GM12801 (cell line): ENCODE data around the gene ADRA2C.

Experiments
- TF ChIP-seq, protein P1 (sequence below): IDR thresholded peaks from one replicate; pipeline ENCODE4 v1.5.1; 2011; ENCODE audit warnings: control low read depth; ENCODE audit not compliant: insufficient read length; ENCODE audit errors: extremely low read depth

ADRA2C gene

GRCh38 chr4:3744901-3745300 is 21.3 kb upstream of the ADRA2C start:
- TF ChIP-seq, protein P1, sequence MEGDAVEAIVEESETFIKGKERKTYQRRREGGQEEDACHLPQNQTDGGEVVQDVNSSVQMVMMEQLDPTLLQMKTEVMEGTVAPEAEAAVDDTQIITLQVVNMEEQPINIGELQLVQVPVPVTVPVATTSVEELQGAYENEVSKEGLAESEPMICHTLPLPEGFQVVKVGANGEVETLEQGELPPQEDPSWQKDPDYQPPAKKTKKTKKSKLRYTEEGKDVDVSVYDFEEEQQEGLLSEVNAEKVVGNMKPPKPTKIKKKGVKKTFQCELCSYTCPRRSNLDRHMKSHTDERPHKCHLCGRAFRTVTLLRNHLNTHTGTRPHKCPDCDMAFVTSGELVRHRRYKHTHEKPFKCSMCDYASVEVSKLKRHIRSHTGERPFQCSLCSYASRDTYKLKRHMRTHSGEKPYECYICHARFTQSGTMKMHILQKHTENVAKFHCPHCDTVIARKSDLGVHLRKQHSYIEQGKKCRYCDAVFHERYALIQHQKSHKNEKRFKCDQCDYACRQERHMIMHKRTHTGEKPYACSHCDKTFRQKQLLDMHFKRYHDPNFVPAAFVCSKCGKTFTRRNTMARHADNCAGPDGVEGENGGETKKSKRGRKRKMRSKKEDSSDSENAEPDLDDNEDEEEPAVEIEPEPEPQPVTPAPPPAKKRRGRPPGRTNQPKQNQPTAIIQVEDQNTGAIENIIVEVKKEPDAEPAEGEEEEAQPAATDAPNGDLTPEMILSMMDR: no peak

DNA sequence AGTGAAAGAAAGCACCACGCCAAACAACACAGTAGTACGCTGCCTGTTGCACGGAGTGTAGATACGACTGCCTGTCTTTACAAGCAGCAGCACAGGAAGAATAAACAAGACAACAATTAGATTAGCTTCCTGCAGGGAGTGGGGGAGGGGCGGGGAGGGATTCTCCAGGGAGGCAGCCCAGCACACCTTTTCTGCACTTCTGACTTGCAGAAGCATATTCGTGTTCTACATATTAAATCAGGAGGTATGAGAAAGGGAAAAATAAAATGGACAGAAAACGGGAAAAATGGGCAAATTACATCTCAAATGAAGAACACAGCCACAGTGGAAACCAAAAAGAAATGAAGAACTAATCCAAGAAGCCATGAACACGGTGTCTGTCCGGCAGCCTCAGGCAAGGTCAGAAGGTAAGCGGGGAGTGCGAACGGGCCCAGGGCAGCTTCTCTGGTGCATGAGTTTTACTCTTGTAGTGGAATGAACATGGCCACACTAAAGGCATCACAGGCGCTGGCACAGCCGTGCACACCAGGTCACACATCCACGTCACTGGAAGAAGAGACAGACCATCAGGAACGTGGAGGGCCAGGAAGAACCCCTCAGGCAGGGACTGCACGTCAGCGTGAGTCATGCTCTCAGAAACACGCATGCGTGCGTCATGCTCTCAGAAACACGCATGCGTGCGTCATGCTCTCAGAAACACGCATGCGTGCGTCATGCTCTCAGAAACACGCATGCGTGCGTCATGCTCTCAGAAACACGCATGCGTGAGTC is 20.1 kb upstream of the ADRA2C start:
- TF ChIP-seq, protein P1: no peak

GRCh38 chr4:3746701-3747580 is 19.2 kb upstream of the ADRA2C start:
- TF ChIP-seq, protein P1: no peak

DNA sequence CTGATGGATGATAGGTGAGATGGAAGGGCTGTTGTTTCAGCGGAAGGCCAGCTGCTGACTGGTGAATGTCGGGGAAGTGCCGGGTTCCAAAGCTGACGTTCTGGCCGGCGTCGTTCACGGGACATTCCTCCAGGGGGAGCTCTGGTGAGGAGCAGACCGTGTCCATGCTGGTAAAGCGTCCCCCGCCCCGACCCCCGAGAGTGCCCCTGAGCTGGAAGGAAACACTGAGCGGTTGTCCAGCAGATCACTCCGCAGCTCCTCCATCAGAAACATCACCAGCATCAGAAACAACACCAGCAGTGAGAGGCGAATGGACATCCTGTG is 18.6 kb upstream of the ADRA2C start:
- TF ChIP-seq, protein P1: no peak

DNA sequence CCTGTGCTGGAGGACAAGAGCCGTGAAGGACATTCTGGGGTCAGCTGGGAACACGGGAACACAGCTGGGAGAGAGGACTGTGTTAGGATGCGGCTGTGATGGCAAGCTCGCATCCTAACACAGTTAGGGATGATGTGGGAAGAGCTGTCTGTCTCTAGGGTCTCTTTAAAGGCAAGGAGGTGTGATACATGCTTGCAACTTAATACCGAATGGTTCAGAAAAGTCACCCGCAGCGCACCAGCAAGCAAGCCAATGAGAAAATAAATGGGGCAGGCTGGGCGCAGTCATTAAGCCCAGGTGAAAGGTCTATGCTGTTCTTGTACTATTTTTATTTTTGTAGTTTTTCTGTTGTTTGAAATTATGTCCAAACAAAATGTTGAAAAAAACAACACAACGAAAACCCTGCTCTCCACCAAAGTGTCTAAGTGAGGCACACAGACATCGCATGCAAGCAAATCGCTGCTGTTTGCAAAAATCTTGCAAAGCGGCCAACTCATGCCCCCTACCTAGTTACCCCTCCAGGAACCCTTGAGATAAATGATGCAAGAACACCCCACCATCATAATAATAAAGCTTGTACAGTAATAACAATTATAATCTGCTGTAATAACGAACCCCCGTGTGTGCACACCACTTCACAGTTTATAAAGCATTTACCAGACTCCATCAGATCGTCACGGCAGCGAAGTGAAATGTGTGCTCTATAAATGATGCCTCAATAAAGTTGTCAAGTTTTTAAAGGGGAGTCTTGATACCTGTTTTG is 17.9 kb upstream of the ADRA2C start:
- TF ChIP-seq, protein P1: no peak

GRCh38 chr4:3749081-3749480 is 17.1 kb upstream of the ADRA2C start:
- TF ChIP-seq, protein P1: no peak

GRCh38 chr4:3750334-3750733 is 15.9 kb upstream of the ADRA2C start:
- TF ChIP-seq, protein P1: no peak
